ENCODE results near the gene PHETA1. TPM values are rescaled to one million over a fixed set of nuclear protein-coding genes. Genes with fewer than 3 reads are reported as not detected.
A peak's percentile ranks its signal among the peaks of the same experiment; 100 is the strongest.
"Not testable (repeated sequence)": the region's sequence is repeated elsewhere in the genome, so short reads cannot be mapped to it uniquely, and the experiment has no call there.

PHETA1 gene
- polyA plus RNA-seq, 2 of the 4 experiments (the other 2 are of a cell fraction): 2.9 to 7.1 TPM

GRCh38 chr12:111379942-111380554, 11.2 kb upstream of the PHETA1 start:
- Histone ChIP-seq H3K27ac (no peak overlapping the region), H3K9me3 (0 out of 3 replicates have a peak, but pooled peaks cover 3% of the 10 kb centered on the region), H3K4me1 (no peaks in the 10 kb centered on the region), H3K4me3 (no peak overlapping the region), H3K4me2 (no peak overlapping the region)
- 57% methylated on average over 6 of the region's 6 CpGs for WGBS (ENCODE audit: missing lambda C conversion rate)
- ATAC-seq (no peak), FAIRE-seq (no peak), DNase-seq (ENCODE audit: low read depth in 1 of 2, low spot score in 1 of 2) (no peak)
- POLR2A ChIA-PET: no interaction called here
- CTCF ChIA-PET: interaction anchor here (8.2 kb wide), 1 partner anchor 17 kb away, joined by 77 read pairs; no protein-coding TSS in a partner anchor
- TF ChIP-seq MAZ (IDR thresholded peaks at IDR 0.05; ENCODE audit: borderline replicate concordance, low read depth, low read length) (no peak), TFCP2L1 (CRISPR knock-in tag; IDR thresholded peaks at IDR 0.05) (no peak), NFE2L2 (conservative IDR thresholded peaks at IDR 0.05; ENCODE audit: low read length) (no peak), ZFP36 (IDR thresholded peaks at IDR 0.05; ENCODE audit: borderline replicate concordance, partially characterized antibody) (peak; percentile 26), ESRRA (IDR thresholded peaks at IDR 0.05; ENCODE audit: borderline replicate concordance, low read length) (no peak)

- ATAC-seq (no peak), DNase-seq (ENCODE audit: low read depth in 1 of 2, low spot score in 1 of 2) (no peak), FAIRE-seq (no peak)
- no peak overlapping the region for H3K4me2 ChIP-seq
- H3K4me3 ChIP-seq: no peak overlapping the region
- 0 out of 3 replicates have a peak, but pooled peaks cover 3% of the 10 kb centered on the region for H3K9me3 ChIP-seq
- 54% methylated on average over 3 of the region's 3 CpGs for WGBS (ENCODE audit: missing lambda C conversion rate)
- no peaks in the 10 kb centered on the region for H3K4me1 ChIP-seq
- ChIA-PET POLR2A (no interaction called here), CTCF (interaction anchor here (1.1 to 2.7 kb wide), 4 partner anchors 9 to 74 kb away, joined by 3 to 12 read pairs (median 6); partner anchors contain the start of gene PHETA1)
- H3K27ac ChIP-seq: no peak overlapping the region
- TF ChIP-seq NPAS2 (CRISPR knock-in tag; IDR thresholded peaks at IDR 0.05; ENCODE audit: borderline replicate concordance) (no peak), KDM5A (IDR thresholded peaks at IDR 0.05) (no peak), BCL3 (IDR thresholded peaks at IDR 0.05) (no peak), FOSB (CRISPR knock-in tag; IDR thresholded peaks at IDR 0.05) (no peak), CHD4 (IDR thresholded peaks at IDR 0.05; ENCODE audit: borderline replicate concordance) (no peak), ZFP36 (IDR thresholded peaks at IDR 0.05; ENCODE audit: borderline replicate concordance, partially characterized antibody) (no peak), ELK1 (IDR thresholded peaks at IDR 0.05; ENCODE audit: low read depth, low read length) (no peak), GATA3 (IDR thresholded peaks at IDR 0.05; ENCODE audit: borderline replicate concordance) (no peak), SREBF2 (IDR thresholded peaks at IDR 0.05) (no peak), HOXB5 (CRISPR knock-in tag; IDR thresholded peaks at IDR 0.05) (no peak), ZSCAN20 (CRISPR knock-in tag; IDR thresholded peaks at IDR 0.05) (no peak), RNF2 (IDR thresholded peaks at IDR 0.05; ENCODE audit: borderline replicate concordance, low read depth) (no peak), FOSL2 (IDR thresholded peaks at IDR 0.05) (no peak), FOSL2 (CRISPR knock-in tag; IDR thresholded peaks at IDR 0.05) (no peak), TP53 (CRISPR knock-in tag; IDR thresholded peaks at IDR 0.05) (no peak), HEYL (CRISPR knock-in tag; IDR thresholded peaks at IDR 0.05) (no peak), PBX3 (IDR thresholded peaks at IDR 0.05) (no peak), USF2 (IDR thresholded peaks at IDR 0.05) (no peak), HMGXB4 (CRISPR knock-in tag; IDR thresholded peaks at IDR 0.05; ENCODE audit: borderline replicate concordance) (no peak), MYC (IDR thresholded peaks at IDR 0.05; ENCODE audit: borderline replicate concordance, low read length) (no peak)
Observed at GRCh38 chr12:111377440-111377839, 8.5 kb upstream of the PHETA1 start.

GRCh38 chr12:111373231-111373630, 4.3 kb upstream of the PHETA1 start:
- POLR2A ChIA-PET; H3K4me2 ChIP-seq; H3K4me1 ChIP-seq; ATAC-seq; H3K27ac ChIP-seq; FAIRE-seq; H3K9me3 ChIP-seq; H3K4me3 ChIP-seq; DNase-seq (ENCODE audit: low read depth in 1 of 2, low spot score in 1 of 2): not testable (repeated sequence)
- CTCF ChIA-PET: interaction anchor here (0.6 to 1.0 kb wide), 4 partner anchors 8 to 1281 kb away, joined by 3 to 6 read pairs (median 4); no protein-coding TSS in a partner anchor
- 85% methylated on average over 1 of the region's 1 CpG for WGBS (ENCODE audit: missing lambda C conversion rate)

Measured in A549 (cell line).